Gastroesophageal sphincter (tissue), 4 donors: ENCODE measurements around the gene TMEM52B. TPM values are rescaled to one million over a fixed set of nuclear protein-coding genes. Genes with fewer than 3 reads are reported as not detected.
A peak's percentile ranks its signal among the peaks of the same experiment; 100 is the strongest.
"Not testable (repeated sequence)": the region's sequence is repeated elsewhere in the genome, so short reads cannot be mapped to it uniquely, and the experiment has no call there.

Experiments
- ATAC-seq: fragments of 150-250 bp; one replicate; pipeline ENCODE4 v1.9.1; 2016; ENCODE audit warnings: mild to moderate bottlenecking, moderate library complexity
- H3K27ac ChIP-seq, 4 donors: fragments of 200-600 bp; sonication (generic) in 3 of 4; 1 replicate in 3 of 4; 2 replicates in 1 of 4; pipeline ENCODE4 v1.5.1; 2016 to 2019
- H3K27me3 ChIP-seq: fragments of 200-600 bp; sonication (generic); one replicate; pipeline ENCODE4 v1.5.1; 2019
- H3K36me3 ChIP-seq, 2 donors: fragments of 200-600 bp; sonication (generic); one replicate each; pipeline ENCODE4 v1.5.1; 2019; ENCODE audit warnings: control low read depth in 1 of 2
- H3K4me1 ChIP-seq, 3 donors: fragments of 200-600 bp; sonication (generic); 1 replicate in 2 of 3; 2 replicates in 1 of 3; pipeline ENCODE4 v1.5.1; 2016 to 2019; ENCODE audit warnings: control low read depth in 2 of 3
- H3K4me3 ChIP-seq, 2 donors: fragments of 200-600 bp; sonication (generic); one replicate each; pipeline ENCODE4 v1.5.1; 2019; ENCODE audit warnings: mild to moderate bottlenecking in 1 of 2, moderate library complexity in 1 of 2
- H3K9me3 ChIP-seq, 3 donors: fragments of 200-600 bp; sonication (generic); one replicate each; pipeline ENCODE4 v1.5.1; 2017 to 2019; ENCODE audit warnings: control low read depth in 2 of 3
- CTCF ChIP-seq, 4 experiments: fragments of 200-600 bp in 2 of 4; fragments of 450-650 bp in 2 of 4; sonication (generic) in 1 of 4; IDR thresholded peaks; one replicate each; pipeline ENCODE4 v1.5.1; 2017 to 2019; ENCODE audit warnings: antibody characterized with exemption in 4 of 4, mild to moderate bottlenecking in 2 of 4, moderate library complexity in 2 of 4
- EP300 ChIP-seq: sonication (generic); formaldehyde crosslinking; IDR thresholded peaks from one replicate; pipeline ENCODE4 v1.6.1; 2017; ENCODE audit warnings: antibody characterized with exemption, mild to moderate bottlenecking
- POLR2A ChIP-seq, 2 donors: fragments of 450-650 bp; IDR thresholded peaks; one replicate each; pipeline ENCODE4 v1.6.1; 2017; ENCODE audit warnings: antibody characterized with exemption in 2 of 2, mild to moderate bottlenecking in 2 of 2, moderate library complexity in 1 of 2
- POLR2AphosphoS5 ChIP-seq: sonication (generic); formaldehyde crosslinking; IDR thresholded peaks from one replicate; pipeline ENCODE4 v1.6.1; 2017; ENCODE audit warnings: antibody characterized with exemption
- WGBS, 2 donors: methylation state at CpG; one replicate each; pipeline ENCODE4 v1.1.5; 2018; ENCODE audit warnings: low coverage in 1 of 2; 5-methylcytosine and 5-hydroxymethylcytosine counted together
- total RNA-seq, 4 donors: library from RNA; depleted of rRNA; stranded (reverse); fragments of >200 nt; gene quantifications; one replicate each; pipeline ENCODE4 v1.1.0, GENCODE V29; 2016

The TMEM52B gene
- total RNA-seq, 4 donors from 2014 or later, result 1.2 TPM; not detected in 3

DNA sequence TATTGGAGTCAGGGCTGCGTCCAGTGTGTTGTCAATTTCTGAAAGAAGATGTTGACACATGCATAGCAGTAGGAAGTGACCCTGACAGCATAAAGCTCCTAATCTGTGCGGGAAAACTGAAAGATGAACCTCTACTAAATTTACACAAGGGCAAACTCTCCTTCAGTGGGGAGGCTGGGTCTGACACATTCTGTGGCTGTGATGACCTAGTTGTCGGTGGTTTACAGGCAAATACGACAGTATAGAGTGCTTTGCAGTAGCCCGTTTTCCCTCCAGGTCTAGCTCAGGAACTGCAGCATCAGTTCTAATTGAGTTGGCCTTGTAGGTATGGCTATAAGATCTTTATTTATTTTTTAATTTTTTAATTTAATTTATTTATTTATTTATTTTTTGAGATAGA, 19.0 kb downstream of the TMEM52B start:
- no peaks in the 10 kb centered on the region for H3K4me1 ChIP-seq
- no peaks in the 10 kb centered on the region for H3K36me3 ChIP-seq
- no peak for ATAC-seq
- WGBS, 2 donors, result 81 to 91% methylated on average over 4 to 5 of the region's 5 CpGs
- H3K27ac ChIP-seq, result no peak overlapping the region
- TF ChIP-seq POLR2AphosphoS5 (no peak), POLR2A (IDR thresholded peaks at IDR 0.05) (no peak), EP300 (no peak), CTCF (IDR thresholded peaks at IDR 0.05) (no peak)
- no peak overlapping the region for H3K4me3 ChIP-seq
- H3K9me3 ChIP-seq, result no peaks in the 10 kb centered on the region
- H3K27me3 ChIP-seq, result no peaks in the 10 kb centered on the region

DNA sequence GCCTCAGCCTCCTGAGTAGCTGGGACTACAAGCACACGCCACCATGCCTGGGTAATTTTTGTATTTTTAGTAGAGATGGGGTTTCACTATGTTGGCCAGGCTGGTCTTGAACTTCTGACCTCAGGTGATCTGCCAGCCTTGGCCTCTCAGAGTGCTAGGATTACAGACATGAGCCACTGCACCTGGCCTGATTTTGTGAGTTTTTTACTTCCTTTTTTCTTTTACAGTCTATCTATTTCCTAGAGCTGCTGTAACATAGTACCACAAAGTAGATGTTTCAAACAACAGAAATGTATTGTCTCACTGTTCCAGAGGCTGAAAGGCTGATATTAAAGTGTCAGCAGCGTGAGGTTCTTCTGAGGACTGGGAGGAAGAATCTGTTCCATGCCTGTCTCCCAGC, 25.7 kb downstream of the TMEM52B start:
- H3K27me3 ChIP-seq, H3K4me1 ChIP-seq, H3K9me3 ChIP-seq, H3K36me3 ChIP-seq, ATAC-seq, H3K27ac ChIP-seq, H3K4me3 ChIP-seq: not testable (repeated sequence)
- WGBS, 2 donors, result 92 to 100% methylated on average over 1 of the region's 2 CpGs

DNA sequence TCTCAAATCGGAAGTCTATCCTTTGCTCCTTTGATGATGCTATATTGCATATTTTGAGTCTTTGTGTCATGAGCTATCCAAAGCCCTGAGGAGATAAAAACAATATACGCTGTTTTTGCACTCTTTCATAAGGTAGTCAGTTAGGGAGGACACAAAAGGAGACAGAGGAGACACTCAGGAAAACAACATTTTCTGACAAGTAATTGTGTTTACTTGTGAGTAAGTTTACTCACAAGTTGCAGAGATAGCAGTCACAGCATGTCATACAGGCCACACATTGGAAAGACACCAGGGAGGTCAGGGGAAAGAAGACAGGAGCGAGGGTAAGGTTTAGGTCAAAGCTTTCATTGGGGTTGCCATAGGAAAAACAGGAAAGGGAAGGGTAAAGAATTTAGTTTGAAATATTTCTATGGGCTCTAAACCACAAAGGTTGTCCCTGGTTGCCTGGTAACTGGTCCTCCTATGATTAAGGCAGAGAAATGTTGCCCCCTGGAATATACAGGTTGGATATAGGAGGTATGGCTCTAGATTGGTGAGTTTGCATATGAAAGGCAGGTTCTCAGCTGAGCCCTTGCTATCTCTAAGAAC, 26.5 kb downstream of the TMEM52B start:
- no peak overlapping the region for H3K27ac ChIP-seq
- no peak for TF ChIP-seq POLR2A (IDR thresholded peaks at IDR 0.05)
- TF ChIP-seq POLR2AphosphoS5, result no peak
- TF ChIP-seq EP300, result no peak
- TF ChIP-seq CTCF (IDR thresholded peaks at IDR 0.05), result no peak
- no peak for ATAC-seq
- H3K4me3 ChIP-seq, result no peak overlapping the region
- H3K9me3 ChIP-seq, result no peaks in the 10 kb centered on the region
- H3K36me3 ChIP-seq, result no peaks in the 10 kb centered on the region
- no peaks in the 10 kb centered on the region for H3K27me3 ChIP-seq
- 83 to 97% methylated on average over 2 to 3 of the region's 3 CpGs for WGBS, 2 donors
- no peaks in the 10 kb centered on the region for H3K4me1 ChIP-seq

- H3K27me3 ChIP-seq, result no peaks in the 10 kb centered on the region
- H3K27ac ChIP-seq, result no peak overlapping the region
- H3K4me1 ChIP-seq, result no peaks in the 10 kb centered on the region
- H3K4me3 ChIP-seq, result no peak overlapping the region
- TF ChIP-seq EP300 (no peak), POLR2A (IDR thresholded peaks at IDR 0.05) (no peak), POLR2AphosphoS5 (no peak), CTCF (IDR thresholded peaks at IDR 0.05) (no peak)
- ATAC-seq, result no peak
- WGBS, 2 donors, result 10 to 71% methylated on average over 1 to 2 of the region's 2 CpGs
- H3K9me3 ChIP-seq, result no peaks in the 10 kb centered on the region
- H3K36me3 ChIP-seq, result no peaks in the 10 kb centered on the region
Measured at GRCh38 chr12:10207136-10207535, 28.3 kb downstream of the TMEM52B start.

DNA sequence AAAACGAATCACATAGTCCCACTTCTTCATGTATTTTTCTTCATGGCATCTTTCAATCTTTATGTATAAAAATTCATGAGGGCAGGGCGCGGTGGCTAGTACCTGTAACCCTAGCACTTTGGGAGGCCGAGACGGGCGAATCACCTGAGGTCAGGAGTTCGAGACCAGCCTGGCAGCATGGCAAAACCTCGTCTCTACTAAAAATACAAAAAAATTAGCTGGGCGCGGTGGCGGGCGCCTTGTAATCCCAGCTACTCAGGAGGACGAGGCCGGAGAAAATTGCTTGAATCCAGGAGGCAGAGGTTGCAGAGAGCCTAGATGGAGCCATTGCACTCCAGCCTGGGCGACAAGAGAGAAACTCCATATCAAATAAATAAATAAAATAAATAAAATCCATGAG, 31.4 kb downstream of the TMEM52B start:
- H3K4me3 ChIP-seq, result no peak overlapping the region
- no peaks in the 10 kb centered on the region for H3K27me3 ChIP-seq
- WGBS, 2 donors, result 95 to 97% methylated on average over 7 to 15 of the region's 15 CpGs
- H3K27ac ChIP-seq, result no peak overlapping the region
- peaks cover 0 to 7% (median 0%) of the 10 kb centered on the region in 3 donors for H3K4me1 ChIP-seq
- no peaks in the 10 kb centered on the region for H3K36me3 ChIP-seq
- no peak for TF ChIP-seq POLR2A (IDR thresholded peaks at IDR 0.05)
- TF ChIP-seq EP300, result no peak
- no peak for ATAC-seq
- H3K9me3 ChIP-seq, result no peaks in the 10 kb centered on the region

DNA sequence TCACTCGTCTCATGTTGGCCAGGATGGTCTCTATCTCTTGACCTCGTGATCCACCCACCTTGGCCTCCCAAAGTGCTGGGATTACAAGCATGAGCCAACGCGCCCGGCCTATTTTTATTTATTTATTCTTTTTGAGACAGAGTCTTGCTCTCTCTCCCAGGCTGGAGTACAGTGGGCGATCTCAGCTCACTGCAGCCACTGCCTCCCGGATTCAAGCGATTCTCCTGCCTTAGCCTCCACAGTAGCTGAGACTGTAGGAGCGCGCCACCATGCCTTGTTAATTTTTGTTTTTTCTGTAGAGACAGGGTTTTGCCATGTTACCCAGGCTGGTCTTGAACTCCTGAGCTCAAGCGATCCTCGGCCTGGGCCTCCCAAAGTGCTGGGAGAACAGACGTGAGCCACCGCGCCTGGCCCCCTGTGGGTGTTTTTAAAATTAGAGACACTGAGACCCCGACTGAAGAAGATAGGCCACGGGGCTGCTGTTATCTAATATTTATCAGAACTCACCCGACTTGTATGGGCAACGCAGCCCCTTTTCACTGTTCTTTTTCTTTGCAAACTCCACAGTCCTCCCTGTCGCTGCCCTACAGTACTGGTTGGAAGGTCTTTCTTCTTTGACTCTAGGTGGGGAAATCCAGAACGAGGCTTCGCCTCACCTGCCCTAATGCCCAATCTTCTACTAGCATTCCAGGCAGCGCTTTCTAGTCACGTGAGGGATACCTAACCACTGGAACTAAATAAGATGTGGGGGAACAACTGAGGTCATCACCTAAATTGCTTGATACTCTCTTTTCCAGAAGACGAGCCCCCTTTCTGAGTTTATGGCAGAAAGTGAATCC, 32.5 kb downstream of the TMEM52B start:
- peaks cover 0 to 17% (median 0%) of the 10 kb centered on the region in 3 donors for H3K4me1 ChIP-seq
- 90 to 93% methylated on average over 17 to 21 of the region's 25 CpGs for WGBS, 2 donors
- no peaks in the 10 kb centered on the region for H3K27me3 ChIP-seq
- no peaks in the 10 kb centered on the region for H3K9me3 ChIP-seq
- peak overlapping the region; percentile 98 to 99 (median 98) for H3K27ac ChIP-seq
- ATAC-seq, result no peak
- peaks cover 0 to 6% of the 10 kb centered on the region in 2 donors for H3K36me3 ChIP-seq
- peak overlapping the region in 1 of 2 donors; percentile 83 for H3K4me3 ChIP-seq
- no peak for TF ChIP-seq POLR2A (IDR thresholded peaks at IDR 0.05)
- no peak for TF ChIP-seq EP300
- no peak for TF ChIP-seq CTCF (IDR thresholded peaks at IDR 0.05)
- TF ChIP-seq POLR2AphosphoS5, result no peak
